B cell (primary cell): ENCODE results near the gene STIM1. TPM values are rescaled to one million over a fixed set of nuclear protein-coding genes. Genes with fewer than 3 reads are reported as not detected.

Source experiments
- ATAC-seq: fragments of 200-7000 bp; cut with Tn5 transposase; one replicate; pipeline ENCODE4 v1.10.0; 2021; ENCODE audit warnings: low read depth, mild to moderate bottlenecking, moderate number of reproducible peaks, moderate library complexity
- CTCF ChIA-PET: fragments of 350-600 bp; sonication (Branson Sonifier 250); formaldehyde crosslinking; loops from one replicate; lab custom pipeline; 2021; ENCODE audit warnings: antibody characterized with exemption, inconsistent platforms; lab: Charles Lee
- POLR2A ChIA-PET: fragments of 350-600 bp; sonication (Branson Sonifier 250); formaldehyde crosslinking; loops from one replicate; lab custom pipeline; 2021; ENCODE audit warnings: antibody characterized with exemption; lab: Charles Lee
- DNase-seq: peaks from one replicate; pipeline ENCODE4 v3.0.0; 2013
- H2AFZ ChIP-seq: 2 replicates; pipeline ENCODE4 v1.6.1; 2012; ENCODE audit warnings: mild to moderate bottlenecking, low read depth, low read length; ENCODE audit not compliant: insufficient read depth, poor library complexity, severe bottlenecking
- H3K27ac ChIP-seq, 2 donors: 1 replicate in 1 of 2; 2 replicates in 1 of 2; pipeline ENCODE4 v1.5.1; 2012 to 2013; ENCODE audit warnings: low read length in 2 of 2, mild to moderate bottlenecking in 2 of 2, moderate library complexity in 1 of 2
- H3K27me3 ChIP-seq, 4 experiments: fragments of 200-600 bp in 1 of 4; sonication (generic) in 1 of 4; replicated peaks in 1 of 4; 1 replicate in 2 of 4; 2 replicates in 2 of 4; pipeline versions ENCODE4 v1.6.1 to v1.7.0; 2013 to 2016; ENCODE audit warnings: low read length in 3 of 4, mild to moderate bottlenecking in 2 of 4, mixed read lengths in 1 of 4, moderate library complexity in 1 of 4; ENCODE audit not compliant: insufficient read depth in 4 of 4, control insufficient read depth in 3 of 4; ENCODE audit errors: control extremely low read depth in 1 of 4
- H3K36me3 ChIP-seq, 2 experiments: replicated peaks in 1 of 2; 1 replicate in 1 of 2; 2 replicates in 1 of 2; pipeline versions ENCODE4 v1.6.1 to v1.7.1; 2013; ENCODE audit warnings: low read length in 1 of 2; ENCODE audit not compliant: insufficient read depth in 2 of 2, control insufficient read depth in 1 of 2; ENCODE audit errors: control extremely low read depth in 1 of 2, extremely low read depth in 1 of 2
- H3K4me1 ChIP-seq, 2 donors: fragments of 200-600 bp in 1 of 2; sonication (generic) in 1 of 2; 1 replicate in 1 of 2; 2 replicates in 1 of 2; pipeline versions ENCODE4 v1.5.1 to v1.6.1; 2013 to 2017; ENCODE audit warnings: low read length in 2 of 2; ENCODE audit not compliant: control insufficient read depth in 2 of 2, insufficient read depth in 2 of 2
- H3K4me2 ChIP-seq: replicated peaks from 2 replicates; pipeline ENCODE3; 2012; ENCODE audit warnings: mild to moderate bottlenecking, low read depth, low read length; ENCODE audit not compliant: poor library complexity, severe bottlenecking
- H3K4me3 ChIP-seq, 5 experiments: fragments of 200-600 bp in 1 of 5; sonication (generic) in 1 of 5; 1 replicate in 3 of 5; 2 replicates in 2 of 5; pipeline versions ENCODE4 v1.5.1 to v1.7.0; 2011 to 2016; ENCODE audit warnings: low read length in 4 of 5, mild to moderate bottlenecking in 4 of 5, low read depth in 2 of 5, control low read depth in 1 of 5, moderate library complexity in 1 of 5; ENCODE audit not compliant: insufficient read depth in 1 of 5; ENCODE audit errors: control extremely low read depth in 1 of 5, extremely low read depth in 1 of 5
- H3K79me2 ChIP-seq: fragments of 200-600 bp; sonication (generic); one replicate; pipeline ENCODE4 v1.6.0; 2016; ENCODE audit warnings: low read length; ENCODE audit not compliant: control insufficient read depth, insufficient read depth
- H3K9ac ChIP-seq: fragments of 200-600 bp; sonication (generic); 2 replicates; pipeline ENCODE4 v1.6.1; 2017; ENCODE audit warnings: mild to moderate bottlenecking, low read length, moderate library complexity
- H3K9me3 ChIP-seq, 3 donors: one replicate each; pipeline versions ENCODE4 v1.6.1 to v1.7.1; 2013; ENCODE audit warnings: low read length in 2 of 3; ENCODE audit not compliant: control insufficient read depth in 2 of 3, insufficient read depth in 1 of 3; ENCODE audit errors: control extremely low read depth in 1 of 3
- H4K20me1 ChIP-seq: 2 replicates; pipeline ENCODE4 v1.6.0; 2012; ENCODE audit warnings: mild to moderate bottlenecking, low read length; ENCODE audit not compliant: insufficient read depth, control insufficient read depth, poor library complexity, severe bottlenecking
- H3K27ac Mint-ChIP-seq: one replicate; pipeline ENCODE4 v1.8.0; 2021; ENCODE audit warnings: mixed read lengths
- H3K27me3 Mint-ChIP-seq: one replicate; pipeline ENCODE4 v1.8.0; 2021; ENCODE audit warnings: mixed read lengths
- H3K4me1 Mint-ChIP-seq: one replicate; pipeline ENCODE4 v1.8.0; 2021; ENCODE audit warnings: mixed read lengths
- H3K4me3 Mint-ChIP-seq: one replicate; pipeline ENCODE4 v1.8.0; 2021; ENCODE audit warnings: mixed read lengths
- H3K9me3 Mint-ChIP-seq: one replicate; pipeline ENCODE4 v1.8.0; 2022; ENCODE audit warnings: mixed read lengths; ENCODE audit not compliant: insufficient read depth
- EZH2 ChIP-seq: IDR thresholded peaks from 2 replicates; pipeline ENCODE4 v1.6.1; 2012; ENCODE audit warnings: borderline replicate concordance, low read depth, mild to moderate bottlenecking, moderate library complexity, low read length; ENCODE audit not compliant: insufficient read depth, poor library complexity, severe bottlenecking
- WGBS: methylation state at CpG from one replicate; pipeline ENCODE4 v1.1.5; 2013; ENCODE audit warnings: missing lambda C conversion rate; ENCODE audit not compliant: insufficient coverage; 5-methylcytosine and 5-hydroxymethylcytosine counted together
- intact Hi-C: fragments of 100-400 bp; cut with micrococcal nuclease; formaldehyde crosslinking; loops from one replicate; pipeline ENCODE4 v1.10.0; 2022
- polyA plus RNA-seq: library from polyadenylated mRNA; depleted of rRNA; stranded (reverse); fragments of >200 nt; gene quantifications from 2 replicates; pipeline ENCODE4 v1.2.3, GENCODE V29; 2012
- total RNA-seq, 2 donors: library from RNA; stranded (reverse); fragments of 120-200 nt in 1 of 2; gene quantifications; 1 replicate in 1 of 2; 2 replicates in 1 of 2; pipeline versions ENCODE4 v1.2.3 to v1.2.4, GENCODE V29; 2013 to 2022
- TF ChIP-seq, protein P1 (sequence below): fragments of 200-600 bp; IDR thresholded peaks from one replicate; pipeline ENCODE4 v1.8.0; 2022; ENCODE audit warnings: antibody characterized with exemption, mild to moderate bottlenecking

The STIM1 gene
- total and polyA plus RNA-seq, 2 donors (not counting 1 experiment from before 2014, with no cell fraction given), result 59.4 to 76.7 TPM

DNA sequence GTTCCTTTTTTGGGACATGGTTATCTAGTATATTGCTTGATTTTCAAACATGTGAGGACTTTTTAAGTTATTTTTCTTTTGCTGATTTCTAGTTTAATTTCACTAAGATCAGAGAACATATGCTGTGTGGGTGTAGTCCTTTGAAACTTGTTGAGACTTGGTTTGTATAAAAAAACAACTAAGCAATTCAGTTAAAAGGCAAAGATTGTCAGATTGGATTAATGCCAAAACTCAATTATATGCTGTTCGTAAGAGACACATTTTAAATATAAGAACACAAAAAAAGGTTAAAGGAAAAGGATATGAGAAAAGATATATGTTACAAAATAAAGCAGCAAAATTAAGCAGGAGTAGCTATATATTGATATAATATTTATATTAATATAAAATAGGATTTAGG is 221.3 kb downstream of the STIM1 start:
- DNase-seq, result no peak
- Histone ChIP-seq H3K9me3 (no peaks in the 10 kb centered on the region), H3K27me3 (no peaks in the 10 kb centered on the region), H3K79me2 (peaks cover 18% of the 10 kb centered on the region), H2AFZ (no peak overlapping the region), H4K20me1 (no peaks in the 10 kb centered on the region), H3K4me3 (no peak overlapping the region), H3K36me3 (peaks cover 13 to 33% of the 10 kb centered on the region in 2 experiments), H3K9ac (no peak overlapping the region), H3K4me2 (no peak overlapping the region), H3K4me1 (peaks cover 4 to 6% of the 10 kb centered on the region in 2 donors), H3K27ac (no peak overlapping the region)
- H3K4me3 Mint-ChIP-seq, result no peak overlapping the region
- no peaks in the 10 kb centered on the region for H3K9me3 Mint-ChIP-seq
- POLR2A ChIA-PET, result no interaction called here
- CTCF ChIA-PET, result interaction anchor here (15.4 kb wide), 1 partner anchor 230 kb away, joined by 819 read pairs; the partner anchor contains the start of genes RHOG and STIM1
- no peak for ATAC-seq
- H3K27me3 Mint-ChIP-seq, result no peaks in the 10 kb centered on the region
- no CpG with 5 or more reads among the region's 1 CpG for WGBS
- TF ChIP-seq, protein P1, sequence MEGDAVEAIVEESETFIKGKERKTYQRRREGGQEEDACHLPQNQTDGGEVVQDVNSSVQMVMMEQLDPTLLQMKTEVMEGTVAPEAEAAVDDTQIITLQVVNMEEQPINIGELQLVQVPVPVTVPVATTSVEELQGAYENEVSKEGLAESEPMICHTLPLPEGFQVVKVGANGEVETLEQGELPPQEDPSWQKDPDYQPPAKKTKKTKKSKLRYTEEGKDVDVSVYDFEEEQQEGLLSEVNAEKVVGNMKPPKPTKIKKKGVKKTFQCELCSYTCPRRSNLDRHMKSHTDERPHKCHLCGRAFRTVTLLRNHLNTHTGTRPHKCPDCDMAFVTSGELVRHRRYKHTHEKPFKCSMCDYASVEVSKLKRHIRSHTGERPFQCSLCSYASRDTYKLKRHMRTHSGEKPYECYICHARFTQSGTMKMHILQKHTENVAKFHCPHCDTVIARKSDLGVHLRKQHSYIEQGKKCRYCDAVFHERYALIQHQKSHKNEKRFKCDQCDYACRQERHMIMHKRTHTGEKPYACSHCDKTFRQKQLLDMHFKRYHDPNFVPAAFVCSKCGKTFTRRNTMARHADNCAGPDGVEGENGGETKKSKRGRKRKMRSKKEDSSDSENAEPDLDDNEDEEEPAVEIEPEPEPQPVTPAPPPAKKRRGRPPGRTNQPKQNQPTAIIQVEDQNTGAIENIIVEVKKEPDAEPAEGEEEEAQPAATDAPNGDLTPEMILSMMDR, result no peak
- peaks cover 5% of the 10 kb centered on the region for H3K4me1 Mint-ChIP-seq
- H3K27ac Mint-ChIP-seq, result no peak overlapping the region
- intact Hi-C loops, result loop anchor here (10.0 kb wide), 1 partner anchor 292 kb away; no protein-coding TSS in a partner anchor

DNA sequence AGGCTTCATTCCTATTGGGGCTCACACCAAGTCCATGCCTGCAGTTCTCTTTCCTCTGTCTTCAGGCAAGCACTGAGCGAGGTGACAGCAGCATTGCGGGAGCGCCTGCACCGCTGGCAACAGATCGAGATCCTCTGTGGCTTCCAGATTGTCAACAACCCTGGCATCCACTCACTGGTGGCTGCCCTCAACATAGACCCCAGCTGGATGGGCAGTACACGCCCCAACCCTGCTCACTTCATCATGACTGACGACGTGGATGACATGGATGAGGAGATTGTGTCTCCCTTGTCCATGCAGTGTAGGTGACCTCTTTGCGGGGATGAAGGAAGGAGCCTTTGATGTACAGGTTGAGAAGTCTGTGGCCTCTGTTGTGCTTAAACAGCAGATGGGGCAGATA is 227.7 kb downstream of the STIM1 start:
- H3K79me2 ChIP-seq, result no peaks in the 10 kb centered on the region
- Mint-ChIP-seq H3K9me3 (no peaks in the 10 kb centered on the region), H3K27ac (no peak overlapping the region), H3K4me3 (no peak overlapping the region), H3K4me1 (no peaks in the 10 kb centered on the region), H3K27me3 (no peaks in the 10 kb centered on the region)
- no peak for TF ChIP-seq EZH2
- TF ChIP-seq, protein P1, result no peak
- no peaks in the 10 kb centered on the region for H3K9me3 ChIP-seq
- no peaks in the 10 kb centered on the region for H3K27me3 ChIP-seq
- no peak overlapping the region for H2AFZ ChIP-seq
- intact Hi-C loops, result no loop called here
- WGBS, result 100% methylated on average over 5 of the region's 9 CpGs
- H3K4me3 ChIP-seq, result no peak overlapping the region
- ChIA-PET CTCF (interaction anchor here (1.7 to 3.3 kb wide), 2 partner anchors 11 to 234 kb away, joined by 11 to 26 read pairs; no protein-coding TSS in a partner anchor), POLR2A (no interaction called here)
- no peaks in the 10 kb centered on the region for H4K20me1 ChIP-seq
- DNase-seq (no peak), ATAC-seq (no peak)
- H3K4me2 ChIP-seq, result no peak overlapping the region
- H3K9ac ChIP-seq, result no peak overlapping the region
- H3K4me1 ChIP-seq, result no peaks in the 10 kb centered on the region
- peaks cover 25 to 70% of the 10 kb centered on the region in 2 experiments for H3K36me3 ChIP-seq
- no peak overlapping the region for H3K27ac ChIP-seq
